ENCODE measurements around the gene UBE2R2. TPM values are rescaled to one million over a fixed set of nuclear protein-coding genes. Genes with fewer than 3 reads are reported as not detected.
A peak's percentile ranks its signal among the peaks of the same experiment; 100 is the strongest.

UBE2R2 gene
- total and polyA plus RNA-seq, 8 donors, result 13.3 to 44.8 (median 34.6) TPM

DNA sequence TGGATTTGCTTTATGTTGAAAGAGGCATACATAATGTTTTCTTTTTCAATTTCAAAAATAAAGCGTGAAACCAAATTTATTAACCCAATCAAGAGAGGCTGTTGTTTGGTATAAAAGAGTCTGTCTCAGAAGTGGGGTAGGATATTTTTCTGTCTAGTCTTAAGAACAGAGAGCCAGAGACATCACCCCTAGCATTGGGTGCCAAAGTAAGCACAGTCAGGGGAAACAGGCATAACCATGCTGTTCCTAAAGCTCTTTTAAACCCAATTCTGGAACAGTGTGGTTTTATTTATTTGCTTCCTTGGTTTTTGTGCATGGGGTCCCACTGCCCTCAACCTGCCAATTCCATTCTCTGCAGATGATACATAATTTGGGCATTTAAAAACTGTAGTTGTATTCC is 88.2 kb downstream of the UBE2R2 start:
- Histone ChIP-seq H3K4me1 (no peaks in the 10 kb centered on the region), H3K4me3 (no peak overlapping the region), H3K36me3 (peaks cover 0 to 24% (median 12%) of the 10 kb centered on the region in 3 donors), H3K27me3 (no peaks in the 10 kb centered on the region), H3K9me3 (no peaks in the 10 kb centered on the region), H3K27ac (no peak overlapping the region)
- 96 to 100% methylated on average over 1 of the region's 1 CpG for WGBS, 2 donors
- TF ChIP-seq, protein P1, sequence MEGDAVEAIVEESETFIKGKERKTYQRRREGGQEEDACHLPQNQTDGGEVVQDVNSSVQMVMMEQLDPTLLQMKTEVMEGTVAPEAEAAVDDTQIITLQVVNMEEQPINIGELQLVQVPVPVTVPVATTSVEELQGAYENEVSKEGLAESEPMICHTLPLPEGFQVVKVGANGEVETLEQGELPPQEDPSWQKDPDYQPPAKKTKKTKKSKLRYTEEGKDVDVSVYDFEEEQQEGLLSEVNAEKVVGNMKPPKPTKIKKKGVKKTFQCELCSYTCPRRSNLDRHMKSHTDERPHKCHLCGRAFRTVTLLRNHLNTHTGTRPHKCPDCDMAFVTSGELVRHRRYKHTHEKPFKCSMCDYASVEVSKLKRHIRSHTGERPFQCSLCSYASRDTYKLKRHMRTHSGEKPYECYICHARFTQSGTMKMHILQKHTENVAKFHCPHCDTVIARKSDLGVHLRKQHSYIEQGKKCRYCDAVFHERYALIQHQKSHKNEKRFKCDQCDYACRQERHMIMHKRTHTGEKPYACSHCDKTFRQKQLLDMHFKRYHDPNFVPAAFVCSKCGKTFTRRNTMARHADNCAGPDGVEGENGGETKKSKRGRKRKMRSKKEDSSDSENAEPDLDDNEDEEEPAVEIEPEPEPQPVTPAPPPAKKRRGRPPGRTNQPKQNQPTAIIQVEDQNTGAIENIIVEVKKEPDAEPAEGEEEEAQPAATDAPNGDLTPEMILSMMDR (IDR thresholded peaks at IDR 0.05), result no peak
- intact Hi-C loops (cut with DNase I), result no loop called here
- DNase-seq (no peak), FAIRE-seq (no peak), ATAC-seq (no peak)

DNA sequence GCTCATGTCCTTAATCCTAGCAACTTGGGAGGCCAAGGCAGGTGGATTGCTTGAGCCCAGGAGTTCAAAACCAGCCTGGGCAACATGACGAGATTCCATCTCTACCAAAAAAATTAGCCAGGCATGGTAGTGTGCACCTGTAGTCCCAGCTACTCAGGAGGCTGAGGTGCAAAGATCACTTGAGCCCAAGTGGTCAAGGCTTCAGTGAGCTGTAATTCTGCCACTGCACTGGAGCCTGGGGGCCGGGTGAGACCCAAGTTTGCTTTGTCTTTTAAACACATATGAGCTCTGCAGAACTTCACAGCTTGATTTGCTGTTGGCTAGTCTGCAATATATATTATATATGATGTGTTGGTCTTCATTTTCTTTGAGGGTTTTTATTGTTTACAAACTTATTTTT is 89.8 kb downstream of the UBE2R2 start:
- Histone ChIP-seq H3K27ac (no peak overlapping the region), H3K4me1 (no peaks in the 10 kb centered on the region), H3K4me3 (no peak overlapping the region), H3K27me3 (no peaks in the 10 kb centered on the region), H3K9me3 (no peaks in the 10 kb centered on the region), H3K36me3 (peaks cover 0 to 15% (median 5%) of the 10 kb centered on the region in 3 donors)
- no peak for DNase-seq
- WGBS, 2 donors, result 73 to 76% methylated on average over 2 of the region's 2 CpGs
- ATAC-seq, result peak in 1 of 4 donors; percentile 13
- TF ChIP-seq, protein P1 (IDR thresholded peaks at IDR 0.05), result no peak
- intact Hi-C loops (cut with DNase I), result no loop called here
- FAIRE-seq, result no peak

DNA sequence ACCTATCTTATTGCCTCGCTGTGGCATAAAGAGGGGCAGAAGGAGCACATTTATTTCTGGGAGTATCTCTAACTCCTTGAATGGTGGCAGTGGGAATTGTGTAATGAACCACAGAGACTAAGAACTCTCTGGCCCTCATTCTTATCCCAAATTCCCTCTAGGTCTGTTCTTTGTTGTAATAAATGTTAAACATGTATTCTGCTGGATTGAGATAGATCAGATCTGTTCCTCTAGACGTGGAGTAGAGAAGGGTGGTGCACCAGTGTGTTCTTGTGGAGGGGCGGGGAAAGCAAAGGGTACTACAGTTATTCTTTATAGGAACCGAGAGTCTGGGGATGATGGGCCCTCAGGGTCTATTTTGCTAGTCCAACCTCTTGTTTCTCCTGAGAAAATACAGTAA is 90.4 kb downstream of the UBE2R2 start:
- FAIRE-seq, result no peak

DNA sequence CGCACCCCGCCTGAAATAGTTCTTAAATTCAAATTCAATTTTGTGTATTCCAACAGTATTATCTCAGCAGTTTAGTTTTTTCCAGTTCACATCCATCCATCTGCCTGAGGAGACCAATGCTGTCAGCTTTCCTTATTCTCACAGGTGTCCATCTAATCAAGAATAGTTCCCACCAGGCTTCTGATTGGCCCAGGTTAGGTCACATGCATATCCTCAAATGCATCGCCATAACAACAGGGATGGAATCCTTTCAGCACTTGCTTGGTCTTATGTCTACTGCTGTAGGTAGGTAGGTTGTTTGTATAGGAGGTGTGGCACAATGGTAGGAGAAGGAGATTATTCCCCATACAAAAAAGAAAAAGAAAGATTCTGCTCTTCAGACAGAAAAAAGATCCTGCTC is 91.2 kb downstream of the UBE2R2 start:
- TF ChIP-seq, protein P1 (IDR thresholded peaks at IDR 0.05), result no peak
- ATAC-seq, result peak in 1 of 4 donors; percentile 13
- H3K4me3 ChIP-seq, result no peak overlapping the region
- H3K9me3 ChIP-seq, result no peaks in the 10 kb centered on the region
- H3K36me3 ChIP-seq, result peaks cover 0 to 13% (median 0%) of the 10 kb centered on the region in 3 donors
- no peak overlapping the region for H3K27ac ChIP-seq
- 94 to 98% methylated on average over 3 of the region's 3 CpGs for WGBS, 2 donors
- no peaks in the 10 kb centered on the region for H3K27me3 ChIP-seq
- FAIRE-seq, result no peak
- intact Hi-C loops (cut with DNase I), result no loop called here
- H3K4me1 ChIP-seq, result no peaks in the 10 kb centered on the region
- no peak for DNase-seq

More for the DNA sequence above, 90.4 kb downstream of the UBE2R2 start:
- H3K36me3 ChIP-seq, result peaks cover 0 to 13% (median 0%) of the 10 kb centered on the region in 3 donors
- ATAC-seq (no peak), DNase-seq (no peak)
- H3K4me1 ChIP-seq, result no peaks in the 10 kb centered on the region
- no peaks in the 10 kb centered on the region for H3K9me3 ChIP-seq
- WGBS, 2 donors, result 72 to 74% methylated on average over 4 of the region's 4 CpGs
- intact Hi-C loops (cut with DNase I), result no loop called here
- H3K27ac ChIP-seq, result no peak overlapping the region
- TF ChIP-seq, protein P1 (IDR thresholded peaks at IDR 0.05), result no peak
- H3K27me3 ChIP-seq, result no peaks in the 10 kb centered on the region
- H3K4me3 ChIP-seq, result no peak overlapping the region

DNA sequence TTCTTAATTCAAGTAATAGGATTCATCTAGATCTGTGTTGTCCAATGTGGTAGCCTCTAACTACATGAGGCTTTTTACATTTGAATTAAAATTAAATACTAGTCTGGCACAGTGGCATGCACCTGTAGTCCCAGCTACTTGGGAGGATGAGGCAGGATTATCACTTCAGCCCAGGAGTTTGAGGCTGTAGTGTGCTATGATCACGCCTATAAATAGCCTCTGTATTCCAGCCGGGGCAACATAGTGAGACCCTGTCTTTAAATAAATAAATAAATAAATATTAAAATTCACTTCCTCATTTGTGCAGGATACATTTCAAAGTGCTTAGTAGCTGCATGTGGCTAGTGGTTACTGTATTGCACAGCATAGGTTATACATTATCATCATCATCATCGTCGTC is 91.8 kb downstream of the UBE2R2 start:
- FAIRE-seq (no peak), ATAC-seq (no peak), DNase-seq (no peak)
- TF ChIP-seq, protein P1 (IDR thresholded peaks at IDR 0.05), result no peak
- H3K4me1 ChIP-seq, result no peaks in the 10 kb centered on the region
- H3K36me3 ChIP-seq, result peaks cover 0 to 18% (median 0%) of the 10 kb centered on the region in 3 donors
- no peaks in the 10 kb centered on the region for H3K27me3 ChIP-seq
- H3K27ac ChIP-seq, result no peak overlapping the region
- no peak overlapping the region for H3K4me3 ChIP-seq
- H3K9me3 ChIP-seq, result no peaks in the 10 kb centered on the region
- intact Hi-C loops (cut with DNase I), result no loop called here
- 87 to 95% methylated on average over 4 of the region's 4 CpGs for WGBS, 2 donors
